Activated CD8-positive, alpha-beta memory T cell treated with anti-CD3 and anti-CD28 coated beads, Interleukin-2, amount 50 U/mL, for 4 hours (primary cell): ENCODE data around the gene AMIGO2.

Experiments
- DNase-seq: peaks from one replicate; pipeline ENCODE4 v3.0.0-alpha.2; 2020

The AMIGO2 gene

DNA sequence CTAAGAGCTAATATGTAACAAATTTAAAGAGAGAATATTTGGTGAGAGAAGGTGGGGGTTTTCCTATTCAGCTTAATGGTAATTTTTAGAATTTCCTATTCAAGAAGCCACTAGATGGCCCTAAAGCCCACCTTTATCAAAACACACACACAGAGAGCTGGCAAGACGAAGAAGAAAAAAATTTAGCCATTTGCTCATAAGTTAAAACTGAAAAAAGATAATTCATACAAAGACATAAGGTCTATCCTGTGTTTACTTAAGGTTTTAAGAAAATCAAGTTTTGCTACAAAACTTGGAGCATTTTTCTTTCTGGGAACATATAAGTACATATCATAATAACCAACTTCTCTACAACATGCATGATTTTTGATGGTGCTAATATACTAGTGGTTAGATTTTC is 47.1 kb downstream of the AMIGO2 start:
- DNase-seq = no peak

GRCh38 chr12:47029903-47030302 is 49.9 kb downstream of the AMIGO2 start:
- DNase-seq = no peak

GRCh38 chr12:47028981-47029708 is 50.6 kb downstream of the AMIGO2 start:
- no peak for DNase-seq

GRCh38 chr12:47028186-47028585 is 51.6 kb downstream of the AMIGO2 start:
- no peak for DNase-seq
